AML-193 (cell line): ENCODE results near the gene FUCA1.
A peak's percentile ranks its signal among the peaks of the same experiment; 100 is the strongest.

ENCODE experiments used
- DNase-seq, 2 experiments: peaks; one replicate each; lab custom pipeline; 2025; lab: John Stamatoyannopoulos, UW

FUCA1 gene

DNA sequence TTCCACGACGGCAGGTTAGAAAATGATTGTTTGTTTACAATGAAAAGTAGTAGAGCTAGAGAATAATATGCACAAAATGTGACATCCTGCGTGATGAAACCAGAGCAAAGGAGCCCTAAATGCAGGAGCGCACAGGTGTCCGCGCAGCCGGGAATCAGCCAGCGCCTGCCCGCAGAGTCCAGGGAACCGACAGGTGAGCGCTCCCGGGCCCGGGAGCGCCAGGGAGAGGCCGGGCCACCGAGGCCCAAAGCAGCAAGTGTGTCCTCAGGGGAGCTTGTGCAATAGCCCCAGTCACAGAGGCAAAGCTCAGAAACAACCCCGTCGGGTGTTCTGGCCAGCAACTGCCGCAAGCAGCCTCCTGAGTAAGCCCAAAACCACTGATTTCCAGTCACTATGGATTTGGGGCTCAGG lies 66.7 kb downstream of the FUCA1 start:
- no peak for DNase-seq

DNA sequence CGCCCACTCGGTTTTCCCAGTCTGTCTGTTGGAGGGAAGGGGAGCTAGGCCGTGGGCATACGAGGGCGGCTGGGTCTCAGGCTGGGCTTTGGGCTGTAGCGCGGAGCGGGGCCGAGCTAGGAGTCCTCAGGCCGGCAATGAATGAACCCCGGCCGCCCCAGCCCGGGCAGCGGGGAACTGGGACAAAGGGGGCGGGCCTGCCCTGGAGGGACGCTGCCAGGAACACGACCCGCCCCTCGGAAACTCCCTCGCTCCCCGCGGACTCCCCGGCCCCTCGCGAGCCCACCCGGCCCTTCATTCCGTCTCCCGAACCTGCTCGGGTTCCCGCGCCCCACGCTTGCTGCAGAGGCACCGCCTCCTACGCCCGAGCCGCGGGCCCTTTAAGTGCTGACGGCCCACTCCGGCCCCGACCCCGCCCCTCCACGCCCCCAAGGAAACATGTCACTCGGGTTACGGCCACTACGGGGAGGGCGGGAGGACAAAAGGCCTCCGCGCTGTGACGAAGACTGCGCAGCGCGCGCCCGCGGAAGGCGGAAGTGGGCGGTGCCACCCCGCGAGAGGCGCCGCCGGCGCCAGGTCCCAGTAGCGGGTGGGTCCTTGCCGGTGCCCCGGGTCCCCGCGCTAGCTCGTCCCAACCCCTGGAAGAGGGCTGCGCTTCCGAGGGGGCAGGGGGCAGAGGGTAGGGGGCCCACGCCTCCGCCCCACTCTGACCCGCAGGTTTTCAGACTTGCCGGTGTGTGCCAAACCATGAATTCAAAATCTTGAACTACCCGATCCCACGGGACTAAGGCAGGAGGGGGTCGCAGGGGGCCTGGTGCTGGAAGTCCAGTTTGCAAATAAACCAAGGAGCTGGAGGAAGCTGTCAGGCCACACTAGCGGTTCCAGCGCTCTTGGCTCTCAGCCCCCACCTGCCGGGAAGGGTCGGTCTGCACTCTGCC lies 67.4 kb downstream of the FUCA1 start, which contains the start of gene GALE:
Gene GALE (minus strand): TSS at position 355 of the 938 bp plus-strand sequence. CDS start 1,747 bp downstream, outside the sequence.
- peak; percentile 85 to 86 for DNase-seq

- no peak for DNase-seq
Measured at GRCh38 chr1:23799570-23800399, 68.3 kb downstream of the FUCA1 start.

- no peak for DNase-seq
Measured at GRCh38 chr1:23799255-23799569, 68.9 kb downstream of the FUCA1 start.

GRCh38 chr1:23798662-23799142 lies 69.4 kb downstream of the FUCA1 start:
- DNase-seq = no peak

DNA sequence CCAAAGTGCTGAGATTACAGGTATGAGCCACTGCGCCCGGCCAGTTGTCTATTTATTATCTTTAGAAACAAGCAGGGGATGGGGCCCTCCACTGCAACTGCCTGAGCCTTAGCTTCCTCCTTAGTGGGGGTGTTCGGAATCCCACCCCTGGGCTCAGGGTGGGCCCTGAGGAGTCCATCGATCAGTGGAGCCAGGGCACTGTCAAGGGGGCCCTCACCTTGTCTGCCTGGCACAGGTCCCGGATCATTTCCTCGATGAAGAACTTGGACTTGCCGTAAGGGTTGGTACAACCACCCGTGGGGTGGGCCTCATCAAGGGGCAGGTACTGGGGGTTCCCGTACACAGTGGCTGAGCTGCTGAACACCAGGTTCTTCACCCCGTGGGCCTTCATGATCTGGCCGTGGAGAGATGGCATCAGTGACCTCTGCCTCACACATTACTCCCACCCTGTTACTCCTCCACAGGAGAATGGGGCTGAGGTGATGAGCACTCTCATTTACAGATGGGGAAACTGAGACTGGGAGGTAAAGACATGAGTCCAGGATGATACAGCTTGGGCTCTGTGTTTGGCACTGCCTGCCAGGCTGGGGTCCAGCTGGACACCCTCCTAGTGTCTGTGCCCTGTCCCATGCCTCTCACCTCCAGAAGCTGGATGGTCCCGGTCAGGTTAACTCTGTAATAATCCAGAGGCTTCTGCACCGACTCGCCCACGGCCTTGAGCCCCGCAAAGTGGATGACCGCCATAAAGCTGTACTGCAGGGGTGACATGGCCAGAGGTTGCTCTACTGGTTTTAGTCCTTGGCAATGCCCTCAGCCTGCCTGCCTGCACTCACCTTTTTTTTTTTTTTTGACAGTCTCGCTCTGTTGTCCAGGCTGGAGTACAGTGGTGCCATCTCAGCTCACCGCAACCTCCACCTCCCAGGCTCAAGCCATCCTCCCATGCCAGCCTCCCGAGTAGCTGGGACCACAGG lies 70.3 kb downstream of the FUCA1 start:
- DNase-seq = no peak

GRCh38 chr1:23796466-23797271 lies 71.4 kb downstream of the FUCA1 start:
- DNase-seq = no peak

DNA sequence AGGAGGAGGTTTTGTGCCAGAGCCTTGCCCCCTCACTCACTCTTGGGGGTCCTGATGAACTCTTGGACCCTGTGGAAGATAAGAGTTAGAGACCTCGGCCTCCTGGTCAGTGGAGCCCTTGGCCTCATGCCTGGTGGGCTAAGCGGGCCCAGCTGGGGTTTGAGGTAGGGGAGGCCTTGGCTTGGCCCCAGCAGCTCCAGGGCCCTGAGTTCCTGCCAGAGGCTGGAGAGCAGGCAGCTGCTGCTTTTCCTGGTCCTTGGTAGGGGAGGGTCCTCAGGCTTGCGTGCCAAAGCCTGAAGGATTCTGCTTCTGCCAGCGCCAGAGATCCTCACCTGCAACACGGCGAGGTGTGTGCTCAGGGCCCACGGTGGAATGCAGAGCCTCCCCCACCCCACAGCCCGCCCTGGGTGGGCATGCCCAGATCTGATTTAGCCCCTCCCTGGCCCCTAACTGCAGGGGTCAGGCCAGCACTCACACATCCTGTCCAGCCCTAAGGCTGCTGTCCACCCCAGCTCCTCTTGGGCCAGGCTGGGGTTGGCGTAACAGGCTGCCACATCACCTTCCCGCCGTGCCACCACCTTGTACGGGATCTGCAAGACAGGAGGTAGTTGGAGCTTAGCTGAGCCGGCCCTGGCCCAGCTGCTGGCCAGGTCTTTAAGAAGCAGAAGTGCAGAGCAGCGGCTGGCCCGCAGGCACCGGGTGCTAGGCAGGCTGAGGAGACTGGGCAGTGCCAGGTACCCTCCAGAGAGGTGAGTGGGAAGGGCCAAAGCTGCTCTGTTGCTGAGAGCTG lies 72.2 kb downstream of the FUCA1 start:
- DNase-seq = no peak
